Mesenchymal stem cell (in vitro differentiated cells and primary cell): ENCODE data around the gene SLC26A6. TPM values are rescaled to one million over a fixed set of nuclear protein-coding genes. Genes with fewer than 3 reads are reported as not detected.

Experiments used
- DNase-seq: peaks from one replicate; pipeline ENCODE4 v3.0.0-alpha.2; 2013
- H2AFZ ChIP-seq: one replicate; pipeline ENCODE4 v1.6.1; 2013; ENCODE audit warnings: low read depth, mild to moderate bottlenecking, control low read depth, inconsistent platforms, low read length, moderate library complexity
- H2AK5ac ChIP-seq: 2 replicates; pipeline ENCODE4 v1.6.1; 2013; ENCODE audit warnings: low read length, moderate library complexity, mild to moderate bottlenecking, inconsistent platforms; ENCODE audit not compliant: severe bottlenecking
- H2BK120ac ChIP-seq: one replicate; pipeline ENCODE4 v1.6.1; 2013; ENCODE audit warnings: low read depth, mild to moderate bottlenecking, inconsistent platforms, low read length, moderate library complexity
- H2BK12ac ChIP-seq, 2 experiments: one replicate each; pipeline ENCODE4 v1.6.1; 2013; ENCODE audit warnings: inconsistent platforms in 2 of 2, low read length in 2 of 2, mild to moderate bottlenecking in 2 of 2, moderate library complexity in 2 of 2, control low read depth in 1 of 2
- H2BK15ac ChIP-seq: one replicate; pipeline ENCODE4 v1.6.1; 2013; ENCODE audit warnings: mild to moderate bottlenecking, low read depth, inconsistent platforms; ENCODE audit not compliant: poor library complexity, severe bottlenecking
- H2BK5ac ChIP-seq: 2 replicates; pipeline ENCODE4 v1.6.1; 2013; ENCODE audit warnings: low read depth, mild to moderate bottlenecking, low read length, control low read depth, inconsistent platforms; ENCODE audit not compliant: poor library complexity, severe bottlenecking
- H3K14ac ChIP-seq, 2 experiments: one replicate each; pipeline ENCODE4 v1.6.1; 2013; ENCODE audit warnings: inconsistent platforms in 2 of 2, low read length in 2 of 2, control low read depth in 1 of 2, mild to moderate bottlenecking in 1 of 2, moderate library complexity in 1 of 2
- H3K18ac ChIP-seq, 2 experiments: one replicate each; pipeline ENCODE4 v1.6.1; 2013; ENCODE audit warnings: inconsistent platforms in 2 of 2, low read length in 2 of 2, control low read depth in 1 of 2, low read depth in 1 of 2, mild to moderate bottlenecking in 1 of 2
- H3K23ac ChIP-seq, 2 experiments: one replicate each; pipeline ENCODE4 v1.6.1; 2013; ENCODE audit warnings: inconsistent platforms in 2 of 2, low read length in 2 of 2, mild to moderate bottlenecking in 2 of 2, moderate library complexity in 2 of 2, control low read depth in 1 of 2
- H3K27ac ChIP-seq: 2 replicates; pipeline ENCODE4 v1.5.1; 2013; ENCODE audit warnings: mild to moderate bottlenecking, moderate library complexity, low read length, control low read depth, inconsistent platforms; ENCODE audit not compliant: poor library complexity, severe bottlenecking
- H3K27me3 ChIP-seq, 2 experiments: 2 replicates each; pipeline versions ENCODE4 v1.6.1 to v1.7.0; 2013; ENCODE audit warnings: low read length in 2 of 2, mild to moderate bottlenecking in 2 of 2, moderate library complexity in 2 of 2, control low read depth in 1 of 2, inconsistent platforms in 1 of 2; ENCODE audit not compliant: control insufficient read depth in 1 of 2, insufficient read depth in 1 of 2
- H3K36me3 ChIP-seq, 2 experiments: 2 replicates each; pipeline versions ENCODE4 v1.6.1 to v1.7.0; 2013; ENCODE audit warnings: low read length in 2 of 2, control low read depth in 1 of 2, inconsistent platforms in 1 of 2, low read depth in 1 of 2, mild to moderate bottlenecking in 1 of 2; ENCODE audit not compliant: insufficient read depth in 2 of 2, control insufficient read depth in 1 of 2
- H3K4ac ChIP-seq, 2 experiments: one replicate each; pipeline ENCODE4 v1.6.1; 2013; ENCODE audit warnings: inconsistent platforms in 2 of 2, low read length in 2 of 2, mild to moderate bottlenecking in 2 of 2, moderate library complexity in 2 of 2, control low read depth in 1 of 2, low read depth in 1 of 2
- H3K4me1 ChIP-seq: 2 replicates; pipeline ENCODE4 v1.6.1; 2013; ENCODE audit warnings: low read depth, low read length, control low read depth; ENCODE audit not compliant: control insufficient read depth, insufficient read depth
- H3K4me2 ChIP-seq: 2 replicates; pipeline ENCODE4 v1.6.1; 2013; ENCODE audit warnings: low read length, mild to moderate bottlenecking, inconsistent platforms; ENCODE audit not compliant: poor library complexity, severe bottlenecking
- H3K4me3 ChIP-seq, 2 experiments: 2 replicates each; pipeline versions ENCODE4 v1.5.1 to v1.7.0; 2013; ENCODE audit warnings: low read length in 2 of 2, mild to moderate bottlenecking in 2 of 2, control low read depth in 1 of 2, low read depth in 1 of 2; ENCODE audit not compliant: insufficient read depth in 1 of 2
- H3K79me1 ChIP-seq: replicated peaks from 2 replicates; pipeline ENCODE4 v1.6.1; 2013; ENCODE audit warnings: mild to moderate bottlenecking, control low read depth, low read length, inconsistent platforms; ENCODE audit not compliant: poor library complexity, severe bottlenecking
- H3K9ac ChIP-seq: 2 replicates; pipeline ENCODE4 v1.7.0; 2013; ENCODE audit warnings: mild to moderate bottlenecking, low read length, moderate library complexity
- H3K9me3 ChIP-seq: 2 replicates; pipeline ENCODE4 v1.7.0; 2013; ENCODE audit warnings: mild to moderate bottlenecking, low read length; ENCODE audit not compliant: control insufficient read depth
- H4K8ac ChIP-seq: one replicate; pipeline ENCODE4 v1.6.1; 2013; ENCODE audit warnings: inconsistent platforms, mild to moderate bottlenecking, low read length, moderate library complexity
- H4K91ac ChIP-seq: one replicate; pipeline ENCODE4 v1.6.1; 2013; ENCODE audit warnings: mild to moderate bottlenecking, low read length, inconsistent platforms
- WGBS: methylation state at CpG from one replicate; pipeline ENCODE4 v1.1.7; 2013; ENCODE audit warnings: mixed read lengths; 5-methylcytosine and 5-hydroxymethylcytosine counted together
- polyA plus RNA-seq, 2 experiments: library from polyadenylated mRNA; stranded (reverse); fragments of 200-250 nt; gene quantifications; one replicate each; pipeline ENCODE4 v1.2.3, GENCODE V29; 2013

SLC26A6 gene
- 42.5 TPM for polyA plus RNA-seq (2013, experiment 1 of 2)
- 39.9 TPM for polyA plus RNA-seq (2013, experiment 2 of 2)

GRCh38 chr3:48635222-48636021 is at the start of gene SLC26A6:
Gene SLC26A6 (minus strand): TSS chr3:48635461. CDS start chr3:48635393, 68 bp downstream.
- under 1% methylated on average over 57 of the region's 68 CpGs for WGBS

GRCh38 chr3:48684480-48685143 is 49.4 kb upstream of the SLC26A6 start:
- peak overlapping the region; percentile 89 for H2BK15ac ChIP-seq
- H3K9me3 ChIP-seq = no peaks in the 10 kb centered on the region
- peak overlapping the region; percentile 14 for H3K4me2 ChIP-seq
- H2BK120ac ChIP-seq = peak overlapping the region; percentile 23
- no peak overlapping the region for H2AFZ ChIP-seq
- DNase-seq = peak; percentile 51
- H3K4me3 ChIP-seq = peak overlapping the region in 1 of 2 experiments; percentile 96
- H3K4me1 ChIP-seq = peaks cover 42% of the 10 kb centered on the region
- 56% methylated on average over 5 of the region's 7 CpGs for WGBS
- peak overlapping the region; percentile 45 for H4K8ac ChIP-seq
- peak overlapping the region; percentile 73 for H3K9ac ChIP-seq
- H2BK5ac ChIP-seq = no peak overlapping the region
- no peak overlapping the region for H3K23ac ChIP-seq
- peaks cover 44% of the 10 kb centered on the region for H3K79me1 ChIP-seq
- H3K27ac ChIP-seq = no peak overlapping the region
- peak overlapping the region in 1 of 2 experiments; percentile 76 for H3K4ac ChIP-seq
- no peaks in the 10 kb centered on the region for H3K27me3 ChIP-seq
- no peak overlapping the region for H3K14ac ChIP-seq
- H3K36me3 ChIP-seq = peaks cover 55 to 64% of the 10 kb centered on the region in 2 experiments
- H4K91ac ChIP-seq = peak overlapping the region; percentile 19
- no peak overlapping the region for H3K18ac ChIP-seq
- H2AK5ac ChIP-seq = peak overlapping the region; percentile 21
- no peak overlapping the region for H2BK12ac ChIP-seq

More at GRCh38 chr3:48635222-48636021, at the start of gene SLC26A6:
- Histone ChIP-seq H2BK120ac (peak within 1 kb of the TSS; percentile 7), H2BK15ac (peak within 1 kb of the TSS; percentile 74), H3K4me2 (peak within 1 kb of the TSS; percentile 90), H3K14ac (peak within 1 kb of the TSS in 1 of 2 experiments; percentile 99), H4K91ac (peak within 1 kb of the TSS; percentile 78), H2BK5ac (peak within 1 kb of the TSS; percentile 58), H3K27ac (peak within 1 kb of the TSS; percentile 73), H3K23ac (peak within 1 kb of the TSS in 1 of 2 experiments; percentile 95), H2AK5ac (peak within 1 kb of the TSS; percentile 24), H3K4me3 (peak within 1 kb of the TSS; percentile 87 to 93), H2BK12ac (peak within 1 kb of the TSS in 1 of 2 experiments; percentile 86), H3K4ac (peak within 1 kb of the TSS; percentile 51 to 90), H3K36me3 (peaks cover 31 to 48% of the 10 kb centered on the region in 2 experiments), H3K9ac (peak within 1 kb of the TSS; percentile 92), H4K8ac (peak within 1 kb of the TSS; percentile 76), H3K18ac (peak within 1 kb of the TSS; percentile 91 to 97), H3K27me3 (peaks cover 0 to 3% of the 10 kb centered on the region in 2 experiments), H3K79me1 (peaks cover 41% of the 10 kb centered on the region), H3K9me3 (no peaks in the 10 kb centered on the region), H3K4me1 (peaks cover 24% of the 10 kb centered on the region), H2AFZ (peak within 1 kb of the TSS; percentile 72)
- DNase-seq = peak; percentile 98

- peak overlapping the region; percentile 24 for H4K8ac ChIP-seq
- no peak overlapping the region for H3K27ac ChIP-seq
- DNase-seq = no peak
- H3K36me3 ChIP-seq = peaks cover 55 to 64% of the 10 kb centered on the region in 2 experiments
- no peak overlapping the region for H3K23ac ChIP-seq
- H3K9ac ChIP-seq = peak overlapping the region; percentile 73
- H3K4me2 ChIP-seq = no peak overlapping the region
- H3K27me3 ChIP-seq = no peaks in the 10 kb centered on the region
- no peak overlapping the region for H2AFZ ChIP-seq
- no peak overlapping the region for H3K18ac ChIP-seq
- H2BK120ac ChIP-seq = peak overlapping the region; percentile 23
- no peak overlapping the region for H2BK15ac ChIP-seq
- H2AK5ac ChIP-seq = peak overlapping the region; percentile 62
- H3K79me1 ChIP-seq = peaks cover 41% of the 10 kb centered on the region
- no peak overlapping the region for H2BK5ac ChIP-seq
- peak overlapping the region in 1 of 2 experiments; percentile 28 for H3K14ac ChIP-seq
- peak overlapping the region in 1 of 2 experiments; percentile 96 for H3K4me3 ChIP-seq
- WGBS = 91% methylated on average over 8 of the region's 8 CpGs
- H2BK12ac ChIP-seq = peak overlapping the region in 1 of 2 experiments; percentile 17
- H4K91ac ChIP-seq = peak overlapping the region; percentile 19
- H3K4ac ChIP-seq = peak overlapping the region; percentile 6 to 21
- H3K9me3 ChIP-seq = no peaks in the 10 kb centered on the region
- H3K4me1 ChIP-seq = peaks cover 42% of the 10 kb centered on the region
Measured at GRCh38 chr3:48684054-48684349, 48.7 kb upstream of the SLC26A6 start.

- Histone ChIP-seq H3K9ac (no peak overlapping the region), H2BK120ac (no peak overlapping the region), H3K27me3 (no peaks in the 10 kb centered on the region), H2BK15ac (no peak overlapping the region), H3K18ac (no peak overlapping the region), H3K4me1 (peaks cover 49% of the 10 kb centered on the region), H3K4me3 (no peak overlapping the region), H4K8ac (no peak overlapping the region), H3K23ac (no peak overlapping the region), H2BK12ac (no peak overlapping the region), H3K36me3 (peaks cover 55 to 63% of the 10 kb centered on the region in 2 experiments), H4K91ac (no peak overlapping the region), H3K4me2 (no peak overlapping the region), H2AK5ac (peak overlapping the region; percentile 34), H3K79me1 (peaks cover 36% of the 10 kb centered on the region), H3K27ac (peak overlapping the region; percentile 31), H3K4ac (no peak overlapping the region), H2AFZ (no peak overlapping the region), H3K14ac (no peak overlapping the region), H3K9me3 (no peaks in the 10 kb centered on the region), H2BK5ac (no peak overlapping the region)
- over 99% methylated on average over 9 of the region's 9 CpGs for WGBS
- DNase-seq = no peak
Measured at GRCh38 chr3:48682786-48683185, 47.5 kb upstream of the SLC26A6 start.
